Measurements from ENCODE around the gene FOXN1.

DNA sequence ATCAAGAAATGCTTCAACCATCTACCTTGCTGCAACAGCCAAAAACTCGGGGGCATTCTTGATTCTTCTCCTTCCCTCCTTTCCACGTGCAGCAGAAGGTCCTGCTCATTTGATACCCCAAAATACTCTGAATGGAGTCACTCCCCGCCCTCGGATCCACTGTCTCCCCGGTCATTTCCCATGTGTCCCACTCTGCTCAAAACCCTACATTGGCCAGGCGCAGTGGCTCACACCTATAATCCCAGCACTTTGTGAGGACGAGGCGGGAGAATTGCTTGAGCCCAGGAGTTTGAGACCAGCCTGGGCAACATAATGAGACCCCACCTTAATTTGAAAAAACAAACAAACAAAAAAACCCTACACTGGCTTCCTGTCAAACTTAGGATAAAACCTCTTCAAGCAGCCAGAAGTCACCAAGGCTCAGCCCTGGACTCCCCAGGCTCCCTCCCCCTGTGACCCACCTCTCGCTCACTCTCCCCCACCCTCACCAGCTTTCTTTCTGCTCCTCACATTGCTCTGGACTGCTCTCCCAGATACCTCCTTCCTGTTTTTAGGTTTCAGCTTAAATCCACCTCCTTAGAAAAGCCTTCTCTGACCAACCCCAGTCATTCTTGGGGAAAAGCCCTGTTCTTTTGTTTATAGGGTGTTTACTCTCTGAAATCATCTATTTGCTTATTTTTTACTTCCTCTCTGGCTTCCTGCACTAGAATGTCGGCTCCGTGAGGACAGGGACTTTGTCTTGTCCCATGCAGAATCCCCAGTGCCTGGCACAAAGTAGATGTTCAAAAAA is 29.9 kb upstream of the FOXN1 start:
- TF ChIP-seq, protein P1, sequence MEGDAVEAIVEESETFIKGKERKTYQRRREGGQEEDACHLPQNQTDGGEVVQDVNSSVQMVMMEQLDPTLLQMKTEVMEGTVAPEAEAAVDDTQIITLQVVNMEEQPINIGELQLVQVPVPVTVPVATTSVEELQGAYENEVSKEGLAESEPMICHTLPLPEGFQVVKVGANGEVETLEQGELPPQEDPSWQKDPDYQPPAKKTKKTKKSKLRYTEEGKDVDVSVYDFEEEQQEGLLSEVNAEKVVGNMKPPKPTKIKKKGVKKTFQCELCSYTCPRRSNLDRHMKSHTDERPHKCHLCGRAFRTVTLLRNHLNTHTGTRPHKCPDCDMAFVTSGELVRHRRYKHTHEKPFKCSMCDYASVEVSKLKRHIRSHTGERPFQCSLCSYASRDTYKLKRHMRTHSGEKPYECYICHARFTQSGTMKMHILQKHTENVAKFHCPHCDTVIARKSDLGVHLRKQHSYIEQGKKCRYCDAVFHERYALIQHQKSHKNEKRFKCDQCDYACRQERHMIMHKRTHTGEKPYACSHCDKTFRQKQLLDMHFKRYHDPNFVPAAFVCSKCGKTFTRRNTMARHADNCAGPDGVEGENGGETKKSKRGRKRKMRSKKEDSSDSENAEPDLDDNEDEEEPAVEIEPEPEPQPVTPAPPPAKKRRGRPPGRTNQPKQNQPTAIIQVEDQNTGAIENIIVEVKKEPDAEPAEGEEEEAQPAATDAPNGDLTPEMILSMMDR (conservative IDR thresholded peaks at IDR 0.05; ENCODE audit: low read length): no peak
- no peak for TF ChIP-seq EZH2phosphoT487 (IDR thresholded peaks at IDR 0.05; ENCODE audit: borderline replicate concordance)

Measured in Loucy (cell line).